GM12873 (cell line): ENCODE measurements around the gene AGA.

ENCODE experiments used
- CTCF ChIP-seq: IDR thresholded peaks from 2 replicates; pipeline ENCODE4 v1.5.1; 2012; ENCODE audit warnings: low read depth, mild to moderate bottlenecking, moderate library complexity, low read length, control low read depth; ENCODE audit not compliant: insufficient read depth; ENCODE audit errors: missing control alignments

AGA gene

DNA sequence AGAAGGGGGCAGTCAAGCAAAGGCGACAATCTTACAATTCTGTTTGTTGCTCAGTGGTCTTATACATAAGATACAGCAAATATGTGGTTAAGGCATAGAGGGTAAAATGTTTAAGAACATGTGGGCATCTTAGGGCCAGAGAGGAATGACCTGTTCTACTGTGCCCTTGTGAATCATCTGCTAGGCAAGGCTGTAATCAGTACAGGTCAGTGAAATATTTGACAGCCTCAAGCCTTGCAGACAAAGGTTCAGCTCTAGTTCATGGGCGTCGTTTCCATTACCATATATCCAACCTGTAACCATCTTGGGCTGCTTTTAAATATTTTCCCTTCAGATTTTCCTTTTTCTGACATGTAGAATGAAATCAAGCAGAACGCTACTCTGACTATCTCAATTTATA lies 37.3 kb downstream of the AGA start:
- no peak for TF ChIP-seq CTCF

DNA sequence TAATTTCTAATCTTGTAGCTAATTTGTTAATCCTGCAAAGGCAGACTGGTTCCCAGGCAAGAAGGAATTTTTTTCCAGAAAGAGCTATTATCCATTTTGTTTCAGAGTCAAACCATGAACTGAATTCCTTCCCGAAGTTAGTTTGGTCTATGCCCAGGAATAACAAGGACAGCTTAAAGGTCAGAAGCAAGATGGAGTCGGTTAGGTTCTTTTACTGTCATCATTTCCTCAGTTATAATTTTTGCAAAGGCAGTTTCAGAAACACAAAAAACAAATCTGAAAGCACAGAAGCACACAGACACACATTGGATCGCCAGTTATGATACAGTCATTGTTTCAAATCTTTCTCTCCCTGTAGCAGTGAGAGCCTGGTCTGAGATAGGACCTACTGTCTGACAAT lies 37.9 kb downstream of the AGA start:
- no peak for TF ChIP-seq CTCF

DNA sequence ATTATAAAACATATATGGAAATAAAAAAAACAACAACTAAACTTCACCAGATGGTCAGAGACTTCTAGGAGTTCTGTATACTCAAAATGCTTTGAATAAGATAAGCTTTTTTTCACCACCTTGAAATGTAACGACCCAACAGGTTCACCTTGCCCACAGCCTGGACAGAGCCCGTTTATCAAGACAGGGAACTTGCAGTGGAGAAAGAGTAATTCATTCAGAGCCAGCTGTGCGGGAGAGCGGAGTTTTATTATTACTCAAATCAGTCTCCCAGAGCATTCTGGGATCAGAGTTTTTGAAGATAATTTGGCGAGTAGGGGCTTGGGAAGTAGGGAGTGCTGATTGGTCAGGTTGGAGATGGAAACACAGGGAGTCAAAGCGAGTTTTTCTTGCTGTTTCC lies 38.5 kb downstream of the AGA start:
- no peak for TF ChIP-seq CTCF

GRCh38 chr4:177401658-177402273 lies 40.5 kb downstream of the AGA start:
- TF ChIP-seq CTCF, result no peak

GRCh38 chr4:177400030-177400429 lies 42.2 kb downstream of the AGA start:
- no peak for TF ChIP-seq CTCF

DNA sequence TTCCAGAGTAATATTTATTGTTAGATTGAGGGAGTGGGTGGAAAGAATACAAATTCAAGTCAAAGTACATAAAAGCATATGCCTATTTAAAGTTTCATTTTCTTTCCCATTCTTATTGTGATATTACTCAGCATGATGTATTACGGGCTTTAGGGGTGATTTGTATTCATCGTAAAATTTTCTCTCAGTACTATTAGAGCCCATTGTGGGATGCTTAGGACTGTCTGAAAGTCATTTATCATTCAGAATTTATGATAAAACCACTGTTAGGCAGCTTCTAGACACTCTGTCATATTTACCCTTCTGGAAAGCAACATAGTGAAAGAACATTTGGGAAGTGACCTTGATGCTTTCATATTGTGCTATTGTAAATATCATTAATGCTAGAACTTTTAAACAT lies 45.9 kb downstream of the AGA start:
- no peak for TF ChIP-seq CTCF

DNA sequence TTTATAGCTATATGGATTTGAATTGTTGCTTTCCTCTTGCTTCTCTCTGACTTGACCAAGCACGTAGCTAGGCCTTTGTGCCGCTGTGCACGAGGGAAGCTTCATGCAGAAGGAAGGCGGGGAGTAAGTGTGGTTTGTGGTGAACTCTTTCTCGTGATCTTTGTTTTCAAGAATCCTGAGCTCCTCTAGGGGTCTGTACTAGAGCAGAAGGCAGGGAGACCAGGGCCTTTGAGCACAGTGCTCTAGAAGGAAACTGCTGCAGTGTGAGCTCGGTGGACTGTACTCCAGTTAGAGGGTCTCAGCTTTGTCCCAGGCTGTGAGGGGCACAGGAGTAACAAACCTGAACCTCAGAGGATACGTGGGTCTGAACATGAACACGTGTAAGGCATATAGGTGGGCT lies 49.0 kb downstream of the AGA start:
- no peak for TF ChIP-seq CTCF
